RWPE2 (cell line): Measurements from ENCODE around the gene ANKRD60.

ENCODE experiments used
- ATAC-seq: fragments of 200-7000 bp; cut with Tn5 transposase; 3 replicates; pipeline ENCODE4 v1.9.1; 2021; ENCODE audit warnings: low read depth
- DNase-seq: peaks from one replicate; pipeline ENCODE4 v3.0.0-alpha.2; 2020; ENCODE audit warnings: low spot score
- H3K27ac ChIP-seq: fragments of 450-650 bp; 2 replicates; pipeline ENCODE4 v1.5.1; 2017; ENCODE audit warnings: mild to moderate bottlenecking; ENCODE audit not compliant: poor library complexity, severe bottlenecking
- H3K27me3 ChIP-seq: fragments of 250-450 bp; sonication (Bioruptor Pico); 2 replicates; pipeline ENCODE4 v1.5.1; 2021; ENCODE audit warnings: mild to moderate bottlenecking, moderate library complexity; ENCODE audit not compliant: insufficient read depth, poor library complexity, severe bottlenecking
- H3K36me3 ChIP-seq: fragments of 250-450 bp; sonication (Bioruptor Pico); 2 replicates; pipeline ENCODE4 v1.5.1; 2020; ENCODE audit warnings: low read depth, mild to moderate bottlenecking, moderate library complexity
- H3K4me1 ChIP-seq: fragments of 250-450 bp; sonication (Bioruptor Pico); 2 replicates; pipeline ENCODE4 v1.5.1; 2021; ENCODE audit warnings: mild to moderate bottlenecking, moderate library complexity; ENCODE audit not compliant: insufficient read depth, poor library complexity, severe bottlenecking
- H3K4me3 ChIP-seq: fragments of 250-450 bp; sonication (Bioruptor Pico); 2 replicates; pipeline ENCODE4 v1.5.1; 2021; ENCODE audit warnings: mild to moderate bottlenecking, moderate library complexity; ENCODE audit not compliant: severe bottlenecking
- H3K9me3 ChIP-seq: fragments of 250-450 bp; sonication (Bioruptor Pico); 2 replicates; pipeline ENCODE4 v1.5.1; 2021; ENCODE audit warnings: mild to moderate bottlenecking, moderate library complexity; ENCODE audit not compliant: severe bottlenecking
- TF ChIP-seq, protein P1 (sequence below): fragments of 450-650 bp; IDR thresholded peaks from one replicate; pipeline ENCODE4 v1.5.1; 2017; ENCODE audit warnings: mild to moderate bottlenecking, moderate library complexity; ENCODE audit not compliant: poor library complexity, severe bottlenecking

The ANKRD60 gene

DNA sequence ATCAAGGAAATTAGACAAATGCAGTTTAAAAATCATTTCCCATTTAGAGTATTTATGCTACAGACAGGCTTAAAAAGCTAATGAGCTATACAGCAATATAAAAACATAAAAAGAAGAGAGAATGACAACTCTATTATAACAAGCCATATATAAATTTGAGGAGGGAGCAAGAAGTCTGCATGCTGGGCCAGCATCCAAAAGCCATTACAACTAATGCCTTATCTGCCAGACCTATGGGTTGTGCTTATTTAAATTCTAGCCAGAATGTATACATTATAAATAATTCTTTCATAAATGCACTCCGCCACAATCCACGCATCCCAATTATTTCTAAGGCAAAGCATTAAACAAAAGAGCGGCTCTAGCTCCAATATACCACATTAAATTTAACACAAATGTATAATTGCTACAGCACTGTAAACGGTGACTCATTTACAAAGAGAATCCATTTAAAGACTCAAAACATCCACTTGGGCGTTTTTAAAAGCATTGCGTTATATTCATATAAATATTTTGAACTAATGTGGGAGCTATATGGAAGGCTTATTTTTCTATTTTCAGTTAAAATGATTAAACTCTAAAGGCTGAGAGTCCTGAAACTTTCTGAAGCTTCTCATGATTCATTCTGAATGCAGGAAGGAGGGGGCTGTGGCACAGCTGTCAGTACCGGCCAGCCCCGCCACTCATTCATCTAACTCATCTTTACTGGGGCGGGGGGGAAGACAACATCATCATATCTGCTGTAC, 43.3 kb upstream of the ANKRD60 start:
- no peak for ATAC-seq
- TF ChIP-seq, protein P1, sequence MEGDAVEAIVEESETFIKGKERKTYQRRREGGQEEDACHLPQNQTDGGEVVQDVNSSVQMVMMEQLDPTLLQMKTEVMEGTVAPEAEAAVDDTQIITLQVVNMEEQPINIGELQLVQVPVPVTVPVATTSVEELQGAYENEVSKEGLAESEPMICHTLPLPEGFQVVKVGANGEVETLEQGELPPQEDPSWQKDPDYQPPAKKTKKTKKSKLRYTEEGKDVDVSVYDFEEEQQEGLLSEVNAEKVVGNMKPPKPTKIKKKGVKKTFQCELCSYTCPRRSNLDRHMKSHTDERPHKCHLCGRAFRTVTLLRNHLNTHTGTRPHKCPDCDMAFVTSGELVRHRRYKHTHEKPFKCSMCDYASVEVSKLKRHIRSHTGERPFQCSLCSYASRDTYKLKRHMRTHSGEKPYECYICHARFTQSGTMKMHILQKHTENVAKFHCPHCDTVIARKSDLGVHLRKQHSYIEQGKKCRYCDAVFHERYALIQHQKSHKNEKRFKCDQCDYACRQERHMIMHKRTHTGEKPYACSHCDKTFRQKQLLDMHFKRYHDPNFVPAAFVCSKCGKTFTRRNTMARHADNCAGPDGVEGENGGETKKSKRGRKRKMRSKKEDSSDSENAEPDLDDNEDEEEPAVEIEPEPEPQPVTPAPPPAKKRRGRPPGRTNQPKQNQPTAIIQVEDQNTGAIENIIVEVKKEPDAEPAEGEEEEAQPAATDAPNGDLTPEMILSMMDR, result no peak
- Histone ChIP-seq H3K9me3 (peaks cover 11% of the 10 kb centered on the region), H3K27ac (no peak overlapping the region), H3K4me1 (no peaks in the 10 kb centered on the region), H3K27me3 (no peaks in the 10 kb centered on the region), H3K36me3 (peaks cover 62% of the 10 kb centered on the region), H3K4me3 (no peak overlapping the region)
- DNase-seq, result no peak

DNA sequence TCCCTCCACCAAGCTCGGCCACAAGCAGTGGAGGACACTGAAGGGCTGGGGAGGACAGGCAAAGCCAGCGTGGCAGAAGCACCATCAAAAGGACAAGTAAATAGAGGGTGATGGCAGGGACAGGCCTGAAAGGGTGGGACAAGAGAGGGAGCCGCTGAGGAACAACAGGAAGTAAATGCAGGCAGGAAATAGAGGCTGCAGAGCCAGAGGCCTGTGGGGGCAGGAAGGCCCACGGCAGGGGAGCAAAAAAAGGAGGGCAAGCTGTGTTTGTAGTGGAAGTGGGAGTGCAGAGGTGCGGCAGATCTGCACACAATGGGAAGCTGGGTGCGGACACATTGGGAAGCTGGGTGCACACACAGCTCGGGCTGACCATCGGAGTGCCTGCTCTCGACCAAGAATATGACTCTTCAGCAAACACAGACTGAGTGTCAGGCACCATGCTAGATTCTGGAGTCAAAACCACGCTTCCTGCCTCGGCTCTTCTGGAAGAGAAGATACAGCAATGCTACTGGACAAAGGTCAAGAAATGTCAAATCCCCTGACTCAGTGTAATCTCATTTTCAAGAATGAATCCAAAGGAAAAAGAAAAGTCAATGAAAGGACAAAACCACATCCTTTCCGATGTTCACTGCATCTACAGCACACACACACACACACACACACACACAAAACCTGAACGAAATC, 40.6 kb upstream of the ANKRD60 start:
- Histone ChIP-seq H3K27ac (no peak overlapping the region), H3K9me3 (no peaks in the 10 kb centered on the region), H3K4me3 (no peak overlapping the region), H3K27me3 (no peaks in the 10 kb centered on the region), H3K36me3 (peaks cover 61% of the 10 kb centered on the region), H3K4me1 (peaks cover 4% of the 10 kb centered on the region)
- TF ChIP-seq, protein P1, result no peak
- no peak for DNase-seq
- no peak for ATAC-seq

DNA sequence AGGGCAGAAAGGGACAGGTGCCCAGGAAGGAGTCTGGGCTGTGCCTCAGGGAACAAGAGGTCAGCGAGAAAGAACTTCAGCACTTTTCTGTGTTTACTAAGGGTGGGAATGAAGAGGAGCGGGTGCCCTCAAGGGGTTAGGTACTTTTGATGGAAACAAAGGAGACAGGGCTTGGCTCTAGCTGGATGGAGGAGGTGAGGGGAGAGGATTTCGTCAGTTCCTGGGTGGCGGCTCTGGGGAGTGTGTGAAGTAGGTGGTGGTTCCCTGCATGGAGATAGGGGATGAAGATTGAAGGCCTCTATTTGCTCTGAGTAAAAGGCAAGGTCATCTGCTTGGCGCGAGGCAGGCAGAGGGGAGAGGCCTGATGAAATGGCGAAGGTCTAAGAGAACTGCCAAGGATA, 40.0 kb upstream of the ANKRD60 start:
- no peak overlapping the region for H3K27ac ChIP-seq
- DNase-seq, result no peak

DNA sequence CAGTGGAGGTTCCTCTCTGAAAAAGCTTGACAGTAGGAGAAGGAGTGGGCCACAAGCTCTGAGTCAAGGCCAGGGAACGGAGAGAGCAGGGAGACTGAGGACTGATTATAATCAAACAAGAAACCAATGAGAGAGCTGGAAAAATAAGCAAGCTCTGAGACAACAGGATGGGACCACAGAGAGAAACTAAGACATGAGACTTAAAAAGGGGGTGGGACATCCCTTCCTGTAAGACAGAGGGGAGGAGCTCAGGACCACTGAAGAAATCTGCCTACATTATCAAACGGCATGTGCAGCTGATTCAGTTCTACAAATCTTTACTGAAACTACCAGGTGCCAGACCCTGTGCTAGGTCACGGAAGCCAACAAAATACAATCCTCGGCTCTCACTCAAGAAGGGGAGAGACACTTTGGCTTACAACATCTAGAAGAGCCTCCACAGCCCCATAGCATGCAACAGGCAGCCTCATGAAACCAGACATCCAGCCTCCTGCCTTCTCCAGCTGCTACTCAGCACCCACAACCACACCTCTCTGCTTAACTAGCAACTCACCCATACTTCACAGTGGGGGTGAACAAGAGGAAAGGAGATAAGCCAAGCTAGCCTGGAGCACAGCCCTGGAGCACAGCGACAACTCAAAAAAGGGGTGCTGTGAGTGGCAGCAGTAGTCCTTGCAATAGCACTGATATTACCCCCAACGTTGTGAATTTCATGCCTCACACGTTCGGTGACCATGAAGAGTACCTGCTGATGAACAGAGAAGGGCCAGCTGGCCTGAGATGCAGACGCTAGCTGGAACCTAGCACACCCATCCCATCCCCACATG, 39.1 kb upstream of the ANKRD60 start:
- TF ChIP-seq, protein P1, result no peak
- peaks cover 4% of the 10 kb centered on the region for H3K4me1 ChIP-seq
- H3K27me3 ChIP-seq, result no peaks in the 10 kb centered on the region
- peaks cover 67% of the 10 kb centered on the region for H3K36me3 ChIP-seq
- H3K27ac ChIP-seq, result no peak overlapping the region
- no peaks in the 10 kb centered on the region for H3K9me3 ChIP-seq
- no peak overlapping the region for H3K4me3 ChIP-seq
- no peak for DNase-seq
- no peak for ATAC-seq

More for the DNA sequence above, 40.0 kb upstream of the ANKRD60 start:
- Histone ChIP-seq H3K27me3 (no peaks in the 10 kb centered on the region), H3K4me3 (no peak overlapping the region), H3K4me1 (peaks cover 4% of the 10 kb centered on the region), H3K9me3 (no peaks in the 10 kb centered on the region), H3K36me3 (peaks cover 62% of the 10 kb centered on the region)
- TF ChIP-seq, protein P1, result no peak
- ATAC-seq, result no peak
